ENCODE measurements around the gene XXYLT1. TPM values are rescaled to one million over a fixed set of nuclear protein-coding genes. Genes with fewer than 3 reads are reported as not detected.

XXYLT1 gene
- polyA plus RNA-seq, 1 donor (not counting 4 experiments of a cell fraction or from before 2014, with no cell fraction given), result 11.1 TPM

DNA sequence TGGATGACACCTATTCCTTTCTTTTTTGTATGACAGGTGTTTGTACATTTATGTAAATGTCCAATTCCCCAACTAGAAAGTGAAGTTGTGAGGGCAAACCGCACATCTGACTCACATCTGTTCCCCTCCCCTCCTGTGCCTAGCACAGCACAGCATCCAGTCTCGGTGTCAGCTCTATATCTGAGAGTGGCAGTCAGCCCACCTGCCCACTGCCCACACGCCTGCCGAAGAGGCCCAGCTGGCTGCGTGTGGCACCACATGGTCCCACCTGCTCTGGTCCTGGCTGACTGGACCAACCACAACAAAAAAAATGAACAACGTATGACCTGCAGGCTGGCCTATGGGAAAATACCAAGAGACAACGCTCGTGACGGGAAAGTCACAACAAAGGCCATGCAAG is 62.8 kb downstream of the XXYLT1 start:
- DNase-seq (ENCODE audit: low read depth, low spot score), result no peak

DNA sequence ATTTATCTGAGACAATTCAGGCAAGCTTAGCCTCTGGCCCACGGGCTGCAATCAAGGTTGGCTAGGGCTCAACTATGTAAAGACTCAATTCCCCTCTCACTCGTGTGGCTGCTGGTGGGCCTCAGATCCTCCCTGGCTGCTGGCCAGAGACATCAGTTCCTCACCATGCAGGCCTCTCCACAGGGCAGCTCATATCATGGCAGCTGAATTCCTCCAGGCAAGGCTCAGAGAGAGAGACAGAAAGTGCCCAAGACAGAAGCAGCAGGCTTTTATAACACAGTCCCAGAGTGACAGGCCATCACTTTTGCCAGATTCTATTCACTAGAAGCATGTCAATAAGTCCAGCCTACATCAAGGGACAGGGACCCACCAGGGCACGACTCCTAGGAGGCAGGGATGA is 63.2 kb downstream of the XXYLT1 start:
- no peaks in the 10 kb centered on the region for H4K20me1 ChIP-seq (ENCODE audit: control insufficient read depth, extremely low read depth, insufficient read depth, low read length)
- no peak overlapping the region for H3K9ac ChIP-seq (ENCODE audit: control insufficient read depth, extremely low read depth, insufficient read depth, low read length)
- H3K9me1 ChIP-seq (ENCODE audit: control insufficient read depth, extremely low read depth, insufficient read depth, low read length), result no peaks in the 10 kb centered on the region
- FAIRE-seq, result no peak
- DNase-seq (ENCODE audit: low read depth, low spot score), result no peak
- H3K36me3 ChIP-seq (ENCODE audit: control insufficient read depth in 2 of 2, extremely low read depth in 1 of 2, insufficient read depth in 2 of 2, low read length in 2 of 2), result no peaks in the 10 kb centered on the region
- no peak overlapping the region for H3K27ac ChIP-seq (ENCODE audit: control insufficient read depth, insufficient read depth, low read length)
- H3K9me3 ChIP-seq (ENCODE audit: control insufficient read depth, low read depth, low read length), result no peaks in the 10 kb centered on the region
- no peak overlapping the region for H3K4me2 ChIP-seq (ENCODE audit: control insufficient read depth, extremely low read depth, insufficient read depth, low read depth, low read length)
- no peak for TF ChIP-seq EZH2 (IDR thresholded peaks at IDR 0.05; ENCODE audit: low read length)
- TF ChIP-seq, protein P1, sequence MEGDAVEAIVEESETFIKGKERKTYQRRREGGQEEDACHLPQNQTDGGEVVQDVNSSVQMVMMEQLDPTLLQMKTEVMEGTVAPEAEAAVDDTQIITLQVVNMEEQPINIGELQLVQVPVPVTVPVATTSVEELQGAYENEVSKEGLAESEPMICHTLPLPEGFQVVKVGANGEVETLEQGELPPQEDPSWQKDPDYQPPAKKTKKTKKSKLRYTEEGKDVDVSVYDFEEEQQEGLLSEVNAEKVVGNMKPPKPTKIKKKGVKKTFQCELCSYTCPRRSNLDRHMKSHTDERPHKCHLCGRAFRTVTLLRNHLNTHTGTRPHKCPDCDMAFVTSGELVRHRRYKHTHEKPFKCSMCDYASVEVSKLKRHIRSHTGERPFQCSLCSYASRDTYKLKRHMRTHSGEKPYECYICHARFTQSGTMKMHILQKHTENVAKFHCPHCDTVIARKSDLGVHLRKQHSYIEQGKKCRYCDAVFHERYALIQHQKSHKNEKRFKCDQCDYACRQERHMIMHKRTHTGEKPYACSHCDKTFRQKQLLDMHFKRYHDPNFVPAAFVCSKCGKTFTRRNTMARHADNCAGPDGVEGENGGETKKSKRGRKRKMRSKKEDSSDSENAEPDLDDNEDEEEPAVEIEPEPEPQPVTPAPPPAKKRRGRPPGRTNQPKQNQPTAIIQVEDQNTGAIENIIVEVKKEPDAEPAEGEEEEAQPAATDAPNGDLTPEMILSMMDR (optimal IDR thresholded peaks at IDR 0.05 in 1 of 3, IDR thresholded peaks at IDR 0.05 in 1 of 3, conservative IDR thresholded peaks at IDR 0.05 in 1 of 3; ENCODE audit: extremely low read depth in 1 of 3, insufficient read depth in 2 of 3, low read length in 3 of 3), result no peak
- H2AFZ ChIP-seq (ENCODE audit: control insufficient read depth, low read length), result no peak overlapping the region
- H3K4me3 ChIP-seq (ENCODE audit: control insufficient read depth in 2 of 3, extremely low read depth in 1 of 3, insufficient read depth in 2 of 3, low read depth in 1 of 3, low read length in 3 of 3), result no peak overlapping the region
- H3K4me1 ChIP-seq (ENCODE audit: control insufficient read depth, extremely low read depth, insufficient read depth, low read length), result peaks cover 8% of the 10 kb centered on the region
- no peaks in the 10 kb centered on the region for H3K27me3 ChIP-seq (ENCODE audit: control insufficient read depth, extremely low read depth, insufficient read depth, low read length)
- peaks cover 2% of the 10 kb centered on the region for H3K79me2 ChIP-seq (ENCODE audit: control insufficient read depth, insufficient read depth, low read length)
- dilution Hi-C loops (cut with MboI; ENCODE audit: extremely low pct_ligation_motif_present, low sequenced_read_pairs), result no loop called here

More for the DNA sequence above, 62.8 kb downstream of the XXYLT1 start:
- no peaks in the 10 kb centered on the region for H3K9me1 ChIP-seq (ENCODE audit: control insufficient read depth, extremely low read depth, insufficient read depth, low read length)
- no peak overlapping the region for H3K27ac ChIP-seq (ENCODE audit: control insufficient read depth, insufficient read depth, low read length)
- H3K36me3 ChIP-seq (ENCODE audit: control insufficient read depth in 2 of 2, extremely low read depth in 1 of 2, insufficient read depth in 2 of 2, low read length in 2 of 2), result no peaks in the 10 kb centered on the region
- TF ChIP-seq, protein P1 (optimal IDR thresholded peaks at IDR 0.05 in 1 of 3, IDR thresholded peaks at IDR 0.05 in 1 of 3, conservative IDR thresholded peaks at IDR 0.05 in 1 of 3; ENCODE audit: extremely low read depth in 1 of 3, insufficient read depth in 2 of 3, low read length in 3 of 3), result no peak
- TF ChIP-seq EZH2 (IDR thresholded peaks at IDR 0.05; ENCODE audit: low read length), result no peak
- dilution Hi-C loops (cut with MboI; ENCODE audit: extremely low pct_ligation_motif_present, low sequenced_read_pairs), result no loop called here
- H2AFZ ChIP-seq (ENCODE audit: control insufficient read depth, low read length), result no peak overlapping the region
- H3K4me2 ChIP-seq (ENCODE audit: control insufficient read depth, extremely low read depth, insufficient read depth, low read depth, low read length), result no peak overlapping the region
- H3K27me3 ChIP-seq (ENCODE audit: control insufficient read depth, extremely low read depth, insufficient read depth, low read length), result no peaks in the 10 kb centered on the region
- FAIRE-seq, result no peak
- peaks cover 8% of the 10 kb centered on the region for H3K4me1 ChIP-seq (ENCODE audit: control insufficient read depth, extremely low read depth, insufficient read depth, low read length)
- H3K79me2 ChIP-seq (ENCODE audit: control insufficient read depth, insufficient read depth, low read length), result peaks cover 2% of the 10 kb centered on the region
- no peak overlapping the region for H3K4me3 ChIP-seq (ENCODE audit: control insufficient read depth in 2 of 3, extremely low read depth in 1 of 3, insufficient read depth in 2 of 3, low read depth in 1 of 3, low read length in 3 of 3)
- no peaks in the 10 kb centered on the region for H3K9me3 ChIP-seq (ENCODE audit: control insufficient read depth, low read depth, low read length)
- no peak overlapping the region for H3K9ac ChIP-seq (ENCODE audit: control insufficient read depth, extremely low read depth, insufficient read depth, low read length)
- H4K20me1 ChIP-seq (ENCODE audit: control insufficient read depth, extremely low read depth, insufficient read depth, low read length), result no peaks in the 10 kb centered on the region
